Adrenal gland (tissue), 12 donors: ENCODE results near the gene POGK. TPM values are rescaled to one million over a fixed set of nuclear protein-coding genes. Genes with fewer than 3 reads are reported as not detected.

Experiments used
- DNase-seq, 7 donors: peaks; one replicate each; pipeline ENCODE4 v3.0.0-alpha.2; 2019 to 2020
- H3K27ac ChIP-seq, 5 donors: fragments of 200-600 bp; sonication (generic) in 4 of 5; 1 replicate in 3 of 5; 2 replicates in 2 of 5; pipeline versions ENCODE4 v1.5.1 to v1.8.0; 2016 to 2020; ENCODE audit warnings: mild to moderate bottlenecking in 1 of 5
- H3K27me3 ChIP-seq: fragments of 200-600 bp; 2 replicates; pipeline ENCODE4 v1.8.0; 2021
- H3K36me3 ChIP-seq, 2 donors: fragments of 200-600 bp; replicated peaks in 1 of 2; 1 replicate in 1 of 2; 2 replicates in 1 of 2; pipeline versions ENCODE4 v1.5.1 to v1.8.0; 2018 to 2022
- H3K4me1 ChIP-seq, 2 donors: fragments of 200-600 bp; replicated peaks in 1 of 2; 1 replicate in 1 of 2; 2 replicates in 1 of 2; pipeline versions ENCODE4 v1.5.1 to v1.8.0; 2018 to 2021
- H3K4me3 ChIP-seq, 4 donors: fragments of 200-600 bp; sonication (generic) in 3 of 4; one replicate each; pipeline ENCODE4 v1.5.1; 2016 to 2018
- H3K9me3 ChIP-seq, 3 donors: fragments of 200-600 bp; sonication (generic) in 1 of 3; replicated peaks in 1 of 3; 1 replicate in 2 of 3; 2 replicates in 1 of 3; pipeline versions ENCODE4 v1.5.1 to v1.8.0; 2016 to 2021
- POLR2A ChIP-seq, 2 donors: fragments of 450-650 bp; IDR thresholded peaks; one replicate each; pipeline ENCODE4 v1.6.1; 2017; ENCODE audit warnings: antibody characterized with exemption in 2 of 2, mild to moderate bottlenecking in 2 of 2, moderate library complexity in 1 of 2
- WGBS, 4 donors: extraction: QIAGEN DNeasy Blood & Tissue Kit in 2 of 4; methylation state at CpG; one replicate each; pipeline versions ENCODE4 v1.1.5 to v1.1.7; 2013 to 2017; 5-methylcytosine and 5-hydroxymethylcytosine counted together
- intact Hi-C, 2 donors: fragments of 100-400 bp; cut with DNase I; formaldehyde crosslinking; loops; one replicate each; pipeline versions ENCODE4 v1.14.1 to v1.15.0; 2022 to 2023
- polyA plus RNA-seq, 3 donors: library from polyadenylated mRNA; stranded (reverse); fragments of 200-250 nt in 2 of 3; fragments of 350-450 nt in 1 of 3; fragmentation: Illumina TruSeq in 1 of 3; extraction: RNeasy Lipid Tissue Mini Kit (QIAGEN cat#74804) in 1 of 3; gene quantifications; one replicate each; pipeline ENCODE4 v1.2.3, GENCODE V29; 2013 to 2014
- total RNA-seq, 9 donors: library from RNA; depleted of rRNA in 4 of 9; stranded (reverse); fragments of >200 nt in 4 of 9; fragments of 120-200 nt in 1 of 9; fragmentation: NEBNext Ultra II Directional in 1 of 9; extraction: Animal tissue kit (Norgen Biotek cat#: 25700) in 1 of 9; gene quantifications; one replicate each; pipeline versions ENCODE4 v1.1.0 to v1.2.4, GENCODE V29; 2013 to 2023
- TF ChIP-seq, protein P1 (sequence below), 6 experiments: fragments of 450-650 bp in 4 of 6; fragments of 200-600 bp in 2 of 6; sonication (generic) in 1 of 6; IDR thresholded peaks; 1 replicate in 5 of 6; 2 replicates in 1 of 6; pipeline versions ENCODE4 v1.5.1 to v1.8.0; 2016 to 2021; ENCODE audit warnings: antibody characterized with exemption in 6 of 6, mild to moderate bottlenecking in 2 of 6, moderate library complexity in 1 of 6
- donor health status: healthy with polysubstance abuse.
- donor health status: Bipolar disorder and iron deficiency.
- donor health status: DM: yes; HTN: yes; CAD: no.
- donor health status: DM: no; HTN: no; CAD: no.
- donor health status: DM: no; HTN: no; CAD: no.
- donor health status: DM: yes; HTN: yes; CAD: no.

The POGK gene
- total and polyA plus RNA-seq, 12 donors, result 7.3 to 31.1 (median 19.5) TPM

DNA sequence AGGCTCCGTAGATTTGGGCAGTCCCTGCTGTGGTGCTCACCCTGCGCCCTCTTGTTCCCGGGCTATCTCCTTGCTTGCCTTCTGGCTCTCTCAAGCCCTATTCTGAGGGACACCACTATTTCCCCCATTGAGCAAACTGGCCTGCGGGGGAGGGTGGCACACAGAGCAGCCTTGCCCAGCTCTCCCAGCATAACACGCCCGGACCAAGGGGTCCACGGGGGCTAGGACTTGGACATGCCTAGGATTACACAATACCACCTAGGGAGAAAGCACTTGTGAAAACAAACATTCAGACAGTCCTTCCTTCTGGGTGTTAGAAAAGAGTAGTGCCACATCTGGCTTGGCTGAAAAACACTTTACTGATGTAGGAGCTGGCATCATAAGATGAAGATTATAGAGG is 29.4 kb downstream of the POGK start:
- intact Hi-C loops, result no loop called here
- Histone ChIP-seq H3K36me3 (peaks cover 0 to 20% of the 10 kb centered on the region in 2 donors), H3K4me1 (peaks cover 3 to 35% of the 10 kb centered on the region in 2 donors), H3K27me3 (no peaks in the 10 kb centered on the region), H3K4me3 (no peak overlapping the region), H3K27ac (no peak overlapping the region), H3K9me3 (no peaks in the 10 kb centered on the region)
- no peak for DNase-seq
- 88 to 97% (median 95%) methylated on average over 5 to 7 of the region's 7 CpGs for WGBS, 4 donors
- TF ChIP-seq, protein P1, sequence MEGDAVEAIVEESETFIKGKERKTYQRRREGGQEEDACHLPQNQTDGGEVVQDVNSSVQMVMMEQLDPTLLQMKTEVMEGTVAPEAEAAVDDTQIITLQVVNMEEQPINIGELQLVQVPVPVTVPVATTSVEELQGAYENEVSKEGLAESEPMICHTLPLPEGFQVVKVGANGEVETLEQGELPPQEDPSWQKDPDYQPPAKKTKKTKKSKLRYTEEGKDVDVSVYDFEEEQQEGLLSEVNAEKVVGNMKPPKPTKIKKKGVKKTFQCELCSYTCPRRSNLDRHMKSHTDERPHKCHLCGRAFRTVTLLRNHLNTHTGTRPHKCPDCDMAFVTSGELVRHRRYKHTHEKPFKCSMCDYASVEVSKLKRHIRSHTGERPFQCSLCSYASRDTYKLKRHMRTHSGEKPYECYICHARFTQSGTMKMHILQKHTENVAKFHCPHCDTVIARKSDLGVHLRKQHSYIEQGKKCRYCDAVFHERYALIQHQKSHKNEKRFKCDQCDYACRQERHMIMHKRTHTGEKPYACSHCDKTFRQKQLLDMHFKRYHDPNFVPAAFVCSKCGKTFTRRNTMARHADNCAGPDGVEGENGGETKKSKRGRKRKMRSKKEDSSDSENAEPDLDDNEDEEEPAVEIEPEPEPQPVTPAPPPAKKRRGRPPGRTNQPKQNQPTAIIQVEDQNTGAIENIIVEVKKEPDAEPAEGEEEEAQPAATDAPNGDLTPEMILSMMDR (IDR thresholded peaks at IDR 0.05), result no peak
- TF ChIP-seq POLR2A (IDR thresholded peaks at IDR 0.05), result no peak

DNA sequence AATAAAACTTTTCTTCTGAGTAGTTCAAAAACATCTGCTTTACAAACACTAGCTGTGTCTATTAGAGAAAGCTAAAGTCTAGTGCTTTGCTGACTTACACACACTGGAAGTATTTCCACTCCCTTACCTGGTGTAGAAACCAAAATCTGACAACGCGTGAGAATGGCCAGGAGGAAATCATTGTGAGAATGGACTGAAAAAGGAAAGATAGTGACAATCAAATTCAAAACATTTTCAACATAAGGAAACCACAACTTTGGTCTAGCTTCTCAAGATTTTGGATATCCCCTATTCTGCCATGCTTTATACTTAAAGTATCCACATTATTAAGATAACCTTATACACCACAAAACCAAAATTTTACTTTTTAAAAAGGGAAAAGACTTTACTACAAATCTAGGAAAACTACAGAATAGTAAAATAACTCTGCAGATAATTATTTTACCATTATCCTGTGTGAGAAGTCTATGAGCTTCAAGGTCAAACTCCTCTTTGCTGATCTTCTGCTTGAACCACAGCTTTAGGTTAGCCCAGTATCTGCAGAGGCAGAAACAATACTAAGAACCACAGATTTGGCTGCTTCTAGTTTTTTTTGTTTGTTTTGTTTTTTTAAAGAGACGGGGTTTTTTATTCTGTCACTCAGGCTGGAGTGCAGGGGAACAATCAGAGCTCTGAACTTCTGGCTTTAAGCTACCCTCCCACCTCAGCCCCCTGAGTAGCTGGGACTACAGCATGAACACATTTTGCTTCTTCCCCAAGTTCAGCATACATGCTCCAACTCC is 30.2 kb downstream of the POGK start:
- DNase-seq, result no peak
- Histone ChIP-seq H3K27me3 (no peaks in the 10 kb centered on the region), H3K9me3 (no peaks in the 10 kb centered on the region), H3K4me1 (peaks cover 3 to 43% of the 10 kb centered on the region in 2 donors), H3K27ac (peak overlapping the region in 3 of 5 donors; percentile 8 to 42 (median 28)), H3K36me3 (peaks cover 0 to 14% of the 10 kb centered on the region in 2 donors), H3K4me3 (no peak overlapping the region)
- TF ChIP-seq POLR2A (IDR thresholded peaks at IDR 0.05), result no peak
- TF ChIP-seq, protein P1 (IDR thresholded peaks at IDR 0.05), result no peak
- 66 to 81% (median 75%) methylated on average over 3 of the region's 3 CpGs for WGBS, 4 donors
- intact Hi-C loops, result no loop called here

DNA sequence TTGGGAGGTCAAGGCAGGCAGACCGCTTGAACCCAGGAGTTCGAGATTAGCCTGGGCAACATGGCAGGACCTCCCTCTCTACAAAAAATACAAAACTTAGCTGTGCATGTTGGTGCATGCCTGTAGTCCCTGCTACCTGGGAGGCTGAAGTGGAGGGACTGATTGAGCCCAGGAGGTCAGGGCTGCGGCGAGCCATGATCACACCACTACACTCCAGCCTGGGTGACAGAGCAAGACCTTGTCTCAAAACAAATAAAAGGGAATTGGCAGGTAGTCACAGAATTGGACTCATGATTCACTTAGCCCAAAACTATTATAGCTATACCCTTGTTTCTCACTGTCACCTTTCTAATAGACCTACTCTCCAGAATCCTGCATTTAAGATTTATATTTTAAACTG is 31.3 kb downstream of the POGK start:
- 64 to 83% (median 79%) methylated on average over 4 of the region's 4 CpGs for WGBS, 4 donors
- no peaks in the 10 kb centered on the region for H3K27me3 ChIP-seq
- peaks cover 0 to 14% of the 10 kb centered on the region in 2 donors for H3K36me3 ChIP-seq
- peak overlapping the region in 3 of 5 donors; percentile 8 to 42 (median 28) for H3K27ac ChIP-seq
- H3K4me1 ChIP-seq, result peaks cover 9 to 53% of the 10 kb centered on the region in 2 donors
- DNase-seq, result peak in 3 of 7 donors; percentile 34 to 50 (median 37)
- intact Hi-C loops, result no loop called here
- H3K4me3 ChIP-seq, result no peak overlapping the region
- no peaks in the 10 kb centered on the region for H3K9me3 ChIP-seq
- TF ChIP-seq, protein P1 (IDR thresholded peaks at IDR 0.05), result no peak
- no peak for TF ChIP-seq POLR2A (IDR thresholded peaks at IDR 0.05)

DNA sequence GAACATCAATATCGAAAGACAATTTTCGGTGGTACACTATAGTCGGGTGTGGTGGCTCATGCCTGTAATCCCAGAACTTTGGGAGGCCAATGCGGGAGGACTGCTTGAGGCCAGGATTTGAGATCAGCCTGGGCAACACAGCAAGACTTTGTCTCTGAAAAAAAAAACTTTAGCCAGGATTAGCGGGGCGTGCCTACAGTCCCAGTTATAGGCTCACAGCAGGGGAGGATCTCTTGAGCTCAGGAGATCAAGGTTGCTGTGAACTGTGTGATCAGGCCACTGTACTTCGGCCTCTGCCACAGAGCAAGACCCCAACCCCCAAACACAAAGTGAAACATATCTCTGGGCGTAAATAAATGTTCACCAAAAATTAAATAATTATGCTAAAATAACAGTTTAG is 35.2 kb downstream of the POGK start:
- 93 to 95% (median 94%) methylated on average over 8 of the region's 8 CpGs for WGBS, 4 donors
- Histone ChIP-seq H3K36me3 (no peaks in the 10 kb centered on the region), H3K27me3 (no peaks in the 10 kb centered on the region), H3K9me3 (no peaks in the 10 kb centered on the region), H3K27ac (no peak overlapping the region), H3K4me3 (peak overlapping the region in 1 of 4 donors; percentile 84), H3K4me1 (peaks cover 6 to 47% of the 10 kb centered on the region in 2 donors)
- TF ChIP-seq POLR2A (IDR thresholded peaks at IDR 0.05), result no peak
- TF ChIP-seq, protein P1 (IDR thresholded peaks at IDR 0.05), result no peak
- intact Hi-C loops, result no loop called here
- DNase-seq, result no peak
